Gastroesophageal sphincter (tissue), 3 donors: ENCODE results near the gene TBC1D22B.

Experiments used
- EP300 ChIP-seq: sonication (generic); formaldehyde crosslinking; IDR thresholded peaks from one replicate; pipeline ENCODE4 v1.6.1; 2017; ENCODE audit warnings: antibody characterized with exemption, mild to moderate bottlenecking
- POLR2A ChIP-seq, 2 donors: fragments of 450-650 bp; IDR thresholded peaks; one replicate each; pipeline ENCODE4 v1.6.1; 2017; ENCODE audit warnings: antibody characterized with exemption in 2 of 2, mild to moderate bottlenecking in 2 of 2, moderate library complexity in 1 of 2
- TF ChIP-seq, protein P1 (sequence below), 4 experiments: fragments of 200-600 bp in 2 of 4; fragments of 450-650 bp in 2 of 4; sonication (generic) in 1 of 4; IDR thresholded peaks; one replicate each; pipeline ENCODE4 v1.5.1; 2017 to 2019; ENCODE audit warnings: antibody characterized with exemption in 4 of 4, mild to moderate bottlenecking in 2 of 4, moderate library complexity in 2 of 4

DNA sequence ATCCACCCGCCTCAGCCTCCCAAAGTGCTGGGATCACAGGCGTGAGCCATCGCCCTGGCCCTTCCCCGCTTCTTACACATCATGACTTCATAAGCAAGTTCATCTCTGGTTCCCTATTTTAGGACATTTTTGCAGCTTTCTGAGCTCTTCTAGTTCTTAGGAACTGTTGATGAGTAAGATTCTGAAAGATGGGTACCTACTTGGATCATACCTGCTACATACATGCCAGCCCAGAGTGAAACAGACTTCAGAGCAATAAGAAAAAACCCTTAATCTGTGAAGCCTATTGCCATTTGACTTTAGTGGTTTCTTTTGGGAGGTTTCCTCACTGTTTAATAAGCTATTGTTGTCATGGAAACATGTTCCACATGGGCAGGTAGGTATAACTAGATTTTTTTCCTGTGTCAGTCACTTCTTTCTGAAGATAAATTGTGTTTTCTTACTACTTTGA, 28.3 kb downstream of the TBC1D22B start:
- TF ChIP-seq, protein P1, sequence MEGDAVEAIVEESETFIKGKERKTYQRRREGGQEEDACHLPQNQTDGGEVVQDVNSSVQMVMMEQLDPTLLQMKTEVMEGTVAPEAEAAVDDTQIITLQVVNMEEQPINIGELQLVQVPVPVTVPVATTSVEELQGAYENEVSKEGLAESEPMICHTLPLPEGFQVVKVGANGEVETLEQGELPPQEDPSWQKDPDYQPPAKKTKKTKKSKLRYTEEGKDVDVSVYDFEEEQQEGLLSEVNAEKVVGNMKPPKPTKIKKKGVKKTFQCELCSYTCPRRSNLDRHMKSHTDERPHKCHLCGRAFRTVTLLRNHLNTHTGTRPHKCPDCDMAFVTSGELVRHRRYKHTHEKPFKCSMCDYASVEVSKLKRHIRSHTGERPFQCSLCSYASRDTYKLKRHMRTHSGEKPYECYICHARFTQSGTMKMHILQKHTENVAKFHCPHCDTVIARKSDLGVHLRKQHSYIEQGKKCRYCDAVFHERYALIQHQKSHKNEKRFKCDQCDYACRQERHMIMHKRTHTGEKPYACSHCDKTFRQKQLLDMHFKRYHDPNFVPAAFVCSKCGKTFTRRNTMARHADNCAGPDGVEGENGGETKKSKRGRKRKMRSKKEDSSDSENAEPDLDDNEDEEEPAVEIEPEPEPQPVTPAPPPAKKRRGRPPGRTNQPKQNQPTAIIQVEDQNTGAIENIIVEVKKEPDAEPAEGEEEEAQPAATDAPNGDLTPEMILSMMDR (IDR thresholded peaks at IDR 0.05): no peak
- TF ChIP-seq EP300 (no peak), POLR2A (IDR thresholded peaks at IDR 0.05) (no peak)
